Measurements from ENCODE around the gene ARAP3.

The ARAP3 gene

GRCh38 chr5:141697586-141697985 lies 15.6 kb upstream of the ARAP3 start:
- DNase-seq (ENCODE audit: low read depth, low spot score), result no peak

DNA sequence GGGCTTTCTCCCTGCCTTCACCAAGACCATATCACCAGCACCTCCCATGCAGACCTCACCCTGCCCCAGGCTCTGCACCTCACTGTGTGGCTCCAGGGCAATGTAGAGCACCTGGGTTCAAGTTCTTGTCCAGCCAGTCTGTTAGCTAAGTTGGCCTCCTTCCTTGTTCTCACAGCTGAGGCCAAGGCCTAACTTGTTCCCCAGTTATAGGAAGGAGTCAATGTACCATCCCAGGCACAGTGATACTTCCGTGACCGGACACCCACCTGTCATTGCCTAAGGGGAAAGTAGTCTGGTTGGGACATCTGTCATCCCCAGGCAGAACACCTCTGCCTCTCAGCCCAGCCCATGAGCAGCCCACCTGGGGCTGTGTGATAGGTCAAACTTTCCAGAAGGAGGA lies 14.4 kb upstream of the ARAP3 start:
- DNase-seq (ENCODE audit: low read depth, low spot score), result no peak

DNA sequence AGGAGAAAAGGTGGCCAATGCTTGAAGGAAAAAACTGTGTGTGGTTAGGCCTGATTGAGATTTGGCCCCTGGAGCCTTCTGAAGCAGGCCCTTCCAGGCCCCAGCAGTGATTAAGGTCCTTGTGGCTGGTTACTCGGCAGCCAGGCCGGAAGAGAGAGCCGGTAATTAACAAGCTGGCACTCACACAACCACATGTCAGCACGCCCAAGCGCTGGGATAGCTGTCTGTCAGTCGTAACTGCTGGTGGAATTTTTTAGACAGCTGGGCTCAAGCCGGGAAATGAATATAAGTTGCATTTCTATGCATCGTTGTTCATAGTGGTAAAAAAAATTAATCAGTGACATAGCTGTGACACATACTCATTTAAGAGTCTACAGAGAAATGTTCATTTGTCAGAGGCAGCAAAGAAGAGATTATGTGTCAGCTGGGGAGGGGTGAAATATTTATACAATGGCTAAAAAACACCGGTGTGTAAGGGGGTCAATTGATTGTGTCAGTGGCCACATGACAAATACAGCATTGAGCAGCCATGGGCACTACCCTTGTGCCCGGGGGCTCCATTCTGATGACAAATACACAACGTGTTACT lies 13.7 kb upstream of the ARAP3 start:
- no peak for DNase-seq (ENCODE audit: low read depth, low spot score)

DNA sequence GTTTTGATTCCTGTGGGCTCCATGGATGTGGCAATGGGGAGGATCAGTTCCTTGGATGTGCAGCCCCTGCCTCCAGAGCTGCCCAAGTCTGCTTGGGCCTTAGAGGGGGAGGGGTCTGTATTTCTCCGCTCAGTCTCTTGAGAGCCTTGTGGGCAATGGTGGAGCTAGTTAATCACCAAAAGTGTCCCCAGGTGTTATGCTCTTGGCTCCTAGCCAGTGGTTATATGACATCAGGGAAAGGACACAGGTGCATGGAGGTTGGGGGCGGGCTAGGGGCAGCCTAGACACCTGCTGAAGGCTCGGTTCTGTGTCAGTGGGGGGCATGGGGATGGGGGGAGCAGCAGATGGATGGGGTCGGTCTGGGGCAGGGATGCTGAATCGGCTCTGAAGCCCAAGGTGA lies 12.4 kb upstream of the ARAP3 start:
- no peak for DNase-seq (ENCODE audit: low read depth, low spot score)

- no peak for DNase-seq (ENCODE audit: low read depth, low spot score)
These were observed 11.1 kb upstream of the ARAP3 start for GRCh38 chr5:141692919-141693725.

- DNase-seq (ENCODE audit: low read depth, low spot score), result no peak
These were observed 10.5 kb upstream of the ARAP3 start for GRCh38 chr5:141692533-141692888.

GRCh38 chr5:141691867-141692532 lies 10.0 kb upstream of the ARAP3 start:
- peak; percentile 95 for DNase-seq (ENCODE audit: low read depth, low spot score)

DNA sequence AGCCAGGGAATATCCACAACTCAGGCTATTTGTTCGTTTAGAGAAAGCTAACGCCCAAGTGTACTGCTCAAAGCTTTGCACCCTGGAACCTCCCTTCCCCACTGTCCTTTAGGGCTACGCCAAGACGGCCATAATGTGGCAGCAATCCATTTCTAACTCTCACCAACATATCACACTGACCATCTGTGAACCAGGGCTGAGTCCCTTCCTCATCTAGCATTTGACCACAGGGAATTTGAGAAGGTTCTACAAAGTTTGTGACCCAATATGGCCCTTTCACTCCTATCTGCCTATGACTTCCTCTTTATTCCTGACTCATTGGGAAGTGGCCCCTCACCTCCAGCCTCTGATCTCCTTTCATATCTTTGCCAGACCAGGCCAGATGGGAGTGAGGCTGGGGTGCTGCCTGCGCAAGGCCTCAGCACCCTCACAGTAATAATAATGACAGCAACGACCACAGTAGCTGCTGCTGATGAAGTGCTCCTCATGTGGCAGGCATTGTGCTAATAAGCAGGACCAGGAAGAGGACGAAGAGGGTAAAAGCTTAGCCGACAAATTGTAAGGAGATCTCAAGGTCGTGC lies 9.3 kb upstream of the ARAP3 start:
- DNase-seq (ENCODE audit: low read depth, low spot score), result no peak

GRCh38 chr5:141686648-141687416 lies 4.8 kb upstream of the ARAP3 start:
- peak; percentile 78 for DNase-seq (ENCODE audit: low read depth, low spot score)

- no peak for DNase-seq (ENCODE audit: low read depth, low spot score)
These were observed 3.6 kb upstream of the ARAP3 start for GRCh38 chr5:141685591-141685990.

DNA sequence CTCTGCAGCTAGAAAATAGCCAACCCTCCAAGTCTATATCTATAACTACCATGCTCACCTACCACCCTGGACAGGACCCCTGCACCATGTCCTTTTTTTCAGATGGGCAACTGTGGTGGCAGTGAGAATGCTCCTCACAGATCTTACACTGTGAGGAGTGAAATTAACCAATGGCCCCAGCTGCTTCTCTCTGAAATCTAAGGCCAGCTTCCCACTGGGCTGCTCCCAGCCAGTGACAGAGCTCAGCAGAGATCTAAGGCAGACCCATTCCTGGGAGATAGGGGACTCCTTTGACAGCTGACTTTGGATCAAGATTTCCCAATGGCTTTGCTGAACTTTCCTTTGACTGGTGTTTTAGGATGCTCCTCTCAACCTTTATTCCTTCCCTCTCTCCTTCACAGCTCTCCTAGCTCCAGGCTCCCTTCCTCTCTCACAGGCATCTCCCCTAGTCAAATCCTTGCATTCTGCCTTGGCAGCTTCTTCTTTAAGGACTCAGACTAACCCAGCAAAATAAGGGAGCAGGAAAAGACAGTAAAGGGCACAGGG lies 1.6 kb upstream of the ARAP3 start:
- no peak for DNase-seq (ENCODE audit: low read depth, low spot score)

GRCh38 chr5:141681295-141681694 lies 735 bp downstream of the ARAP3 start:
- DNase-seq (ENCODE audit: low read depth, low spot score), result no peak

DNA sequence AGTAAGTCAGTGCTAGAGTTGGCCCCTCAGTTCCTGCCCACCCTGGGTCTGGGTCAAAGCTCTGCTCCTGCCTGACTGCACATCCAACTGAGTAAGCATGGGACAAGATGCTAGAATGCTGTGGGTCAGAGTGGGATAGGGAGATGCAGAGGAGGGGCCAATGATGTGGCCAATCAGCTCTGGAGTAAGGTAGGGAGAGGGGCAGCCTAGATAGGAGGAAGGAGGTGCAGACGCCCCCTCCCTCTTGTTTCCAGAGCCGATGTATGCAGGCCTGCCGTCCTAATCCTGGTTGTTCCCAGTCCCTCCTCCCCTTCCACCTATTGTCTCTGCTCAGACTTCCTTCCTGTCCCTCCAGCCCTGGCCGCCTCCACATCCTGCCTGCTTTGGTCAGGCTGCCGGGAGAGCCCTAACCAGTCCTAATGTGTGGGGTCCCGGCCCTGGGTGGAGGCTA lies 1.3 kb downstream of the ARAP3 start:
- DNase-seq (ENCODE audit: low read depth, low spot score), result peak; percentile 87

DNA sequence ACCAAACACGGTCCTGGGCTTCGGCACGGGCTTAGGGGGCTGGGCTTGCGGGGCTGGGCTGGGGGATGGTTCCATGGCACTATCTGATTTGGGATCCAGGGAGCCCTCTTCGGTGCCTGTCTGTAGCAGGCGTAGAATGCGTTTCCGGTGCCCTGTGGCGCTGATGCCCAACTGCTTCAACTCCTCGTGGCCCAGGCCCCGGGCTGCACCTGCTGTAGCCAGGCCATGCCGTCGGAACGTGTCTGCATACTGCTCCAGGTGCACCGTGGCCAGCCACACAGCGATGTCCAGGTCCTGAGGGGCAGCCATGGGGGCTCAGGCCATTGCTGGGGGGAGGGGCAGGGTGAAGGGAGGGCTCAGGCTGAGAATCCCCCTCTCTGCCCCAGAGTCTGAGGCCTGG lies 1.9 kb downstream of the ARAP3 start:
- DNase-seq (ENCODE audit: low read depth, low spot score), result no peak

DNA sequence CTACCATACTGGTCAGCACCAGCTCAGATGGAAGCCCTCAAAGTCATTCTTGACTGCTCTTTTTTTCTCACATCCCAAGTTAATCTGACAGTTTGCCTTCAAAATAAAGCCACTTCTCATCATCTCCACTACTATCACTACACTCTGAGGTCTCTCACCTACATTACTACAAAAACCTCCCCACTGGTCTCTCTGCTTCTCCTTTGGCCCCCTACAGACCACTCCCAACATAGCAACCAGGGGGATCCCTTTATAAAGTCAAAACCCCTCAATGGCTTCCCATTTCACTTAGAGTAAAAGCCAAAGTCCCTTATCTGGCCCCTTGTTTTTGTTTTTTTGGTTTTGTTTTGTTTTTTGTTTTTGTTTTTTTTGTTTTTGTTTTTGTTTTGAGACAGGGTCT lies 4.6 kb downstream of the ARAP3 start:
- DNase-seq (ENCODE audit: low read depth, low spot score), result peak; percentile 67

DNA sequence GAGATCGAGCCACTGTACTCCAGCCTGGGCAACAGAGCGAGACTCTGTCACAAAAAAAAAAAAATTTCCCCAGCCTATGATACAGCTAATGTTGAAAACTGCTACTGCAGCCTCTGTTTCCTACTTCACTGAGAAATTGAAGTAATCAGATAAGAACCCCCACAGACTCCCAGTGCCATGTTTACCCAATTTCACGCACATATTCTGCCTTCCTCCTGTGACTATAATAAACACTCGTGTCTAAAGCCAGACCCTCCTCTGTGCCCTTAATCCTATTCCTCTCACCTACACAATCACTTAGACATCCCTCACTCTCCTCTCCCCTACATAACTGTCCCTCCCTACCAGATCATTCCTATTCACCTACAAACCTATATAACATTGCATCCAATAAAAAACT lies 6.4 kb downstream of the ARAP3 start:
- no peak for DNase-seq (ENCODE audit: low read depth, low spot score)

DNA sequence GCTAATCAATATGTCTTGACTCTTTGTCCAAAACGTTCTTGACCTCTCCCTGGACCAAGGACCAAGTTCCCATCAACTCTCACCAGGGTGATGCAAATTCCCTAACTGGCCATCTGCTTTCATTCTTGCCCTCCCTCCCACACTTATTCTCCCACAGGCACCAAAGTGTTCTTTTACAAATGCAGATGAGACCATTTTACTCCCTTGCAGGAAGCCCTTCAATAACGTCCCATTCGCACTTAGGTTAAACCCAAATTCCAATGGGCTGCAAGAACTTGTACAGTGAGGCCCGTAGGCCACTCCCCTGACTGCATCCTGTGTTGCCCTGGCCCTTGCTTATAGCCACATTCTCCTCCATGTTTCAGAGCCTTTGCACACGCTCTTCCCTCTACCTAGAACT lies 7.3 kb downstream of the ARAP3 start:
- peak; percentile 88 for DNase-seq (ENCODE audit: low read depth, low spot score)

DNA sequence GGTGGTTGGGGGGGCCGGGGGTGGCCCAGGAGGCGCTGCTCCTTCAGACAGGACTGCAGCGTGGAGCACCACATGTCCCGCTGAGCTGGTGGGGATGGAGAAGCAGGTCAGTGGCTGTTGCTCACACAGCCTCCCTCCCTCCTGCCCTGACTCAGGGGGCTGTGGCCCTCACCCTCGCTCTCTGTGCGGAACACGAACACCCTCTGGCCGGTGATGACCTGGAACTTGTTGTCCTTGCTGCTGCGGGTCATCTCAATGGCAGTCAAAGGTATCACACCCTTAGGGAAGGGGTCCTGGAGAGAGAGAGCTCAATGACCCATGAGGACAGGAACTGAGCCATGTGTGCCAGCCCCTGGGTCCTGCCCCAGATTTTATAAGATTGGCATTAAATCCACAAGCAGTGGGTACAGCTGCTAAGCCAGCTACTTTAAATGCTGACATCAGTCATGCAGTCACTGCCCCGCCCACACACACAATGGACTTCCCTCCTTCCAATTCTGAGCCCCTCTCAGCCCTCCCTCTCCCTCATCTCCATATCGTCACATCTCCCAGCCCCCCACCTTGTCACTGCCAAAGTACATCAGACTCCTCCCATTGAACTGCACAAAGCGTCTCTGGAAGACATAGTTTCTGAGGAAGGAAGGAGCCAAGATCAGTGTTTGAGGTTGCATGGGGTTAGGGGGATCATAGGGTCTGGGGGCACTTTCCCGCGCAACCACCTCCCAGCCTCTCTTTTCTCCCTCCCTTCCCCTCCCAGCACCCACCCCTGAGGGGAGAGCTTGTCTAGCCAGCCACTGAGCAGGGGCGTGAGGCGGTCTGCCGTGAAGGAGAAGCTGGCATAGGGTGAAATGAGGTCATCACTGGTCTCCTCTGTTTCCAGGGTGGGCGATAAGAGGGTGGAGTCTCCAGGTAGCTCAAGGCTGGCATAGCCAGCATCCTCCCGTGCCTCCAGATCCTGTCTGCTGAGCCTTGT lies 8.9 kb downstream of the ARAP3 start:
- peak; percentile 59 for DNase-seq (ENCODE audit: low read depth, low spot score)

- DNase-seq (ENCODE audit: low read depth, low spot score), result no peak
These were observed 9.8 kb downstream of the ARAP3 start for GRCh38 chr5:141672071-141672840.

DNA sequence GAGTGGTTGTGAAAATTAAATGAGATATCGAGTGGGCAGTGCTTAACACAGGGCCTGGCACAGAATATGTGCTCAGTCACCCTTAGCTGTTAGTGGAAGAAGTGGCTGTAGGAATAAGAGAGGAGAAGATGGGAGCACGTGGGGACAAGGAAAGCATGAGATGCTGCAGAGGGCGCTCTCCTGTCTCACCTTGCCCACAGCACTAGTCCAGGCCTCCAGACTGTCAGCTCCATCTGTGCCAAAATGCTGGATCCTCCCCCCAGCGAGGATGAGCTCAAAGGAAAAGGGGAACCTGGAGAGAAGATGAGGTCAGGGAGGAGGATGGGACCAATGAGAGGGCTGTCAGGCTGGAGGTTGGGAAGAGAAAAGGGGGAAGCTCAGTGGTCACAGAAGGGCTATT lies 12.5 kb downstream of the ARAP3 start:
- DNase-seq (ENCODE audit: low read depth, low spot score), result no peak
